Skin epidermis (tissue), 12 donors: ENCODE data around the gene CCDC18.
A peak's percentile ranks its signal among the peaks of the same experiment; 100 is the strongest.
"Not testable (repeated sequence)": the region's sequence is repeated elsewhere in the genome, so short reads cannot be mapped to it uniquely, and the experiment has no call there.

Source experiments
- H3K27ac ChIP-seq, 21 experiments: fragments of 200-600 bp; sonication (generic) in 11 of 21; one replicate each; pipeline ENCODE4 v1.5.0; 2020; ENCODE audit warnings: mild to moderate bottlenecking in 3 of 21, inconsistent platforms in 2 of 21, moderate library complexity in 2 of 21
- H3K4me3 ChIP-seq, 7 experiments: fragments of 200-600 bp; sonication (generic) in 2 of 7; one replicate each; pipeline ENCODE4 v1.5.0; 2020; ENCODE audit warnings: inconsistent platforms in 2 of 7, mild to moderate bottlenecking in 2 of 7, moderate library complexity in 1 of 7

CCDC18 gene

GRCh38 chr1:93180723-93181613 is at the start of gene CCDC18:
CCDC18 (plus strand) TSS chr1:93180724; CDS start chr1:93183362, 2,638 bp downstream.
- Histone ChIP-seq H3K27ac (peak within 1 kb of the TSS; percentile 81 to 100 (median 97)), H3K4me3 (peak within 1 kb of the TSS; percentile 60 to 92 (median 87))

GRCh38 chr1:93132638-93133037 is 47.9 kb upstream of the CCDC18 start:
- Histone ChIP-seq H3K27ac (no peak overlapping the region), H3K4me3 (no peak overlapping the region)

GRCh38 chr1:93136445-93136844 is 44.1 kb upstream of the CCDC18 start:
- no peak overlapping the region for H3K27ac ChIP-seq
- no peak overlapping the region for H3K4me3 ChIP-seq

GRCh38 chr1:93137604-93138292 is 42.8 kb upstream of the CCDC18 start:
- no peak overlapping the region for H3K27ac ChIP-seq
- H3K4me3 ChIP-seq = no peak overlapping the region

- Histone ChIP-seq H3K27ac (no peak overlapping the region), H3K4me3 (no peak overlapping the region)
Observed at GRCh38 chr1:93140106-93140505, 40.4 kb upstream of the CCDC18 start.

DNA sequence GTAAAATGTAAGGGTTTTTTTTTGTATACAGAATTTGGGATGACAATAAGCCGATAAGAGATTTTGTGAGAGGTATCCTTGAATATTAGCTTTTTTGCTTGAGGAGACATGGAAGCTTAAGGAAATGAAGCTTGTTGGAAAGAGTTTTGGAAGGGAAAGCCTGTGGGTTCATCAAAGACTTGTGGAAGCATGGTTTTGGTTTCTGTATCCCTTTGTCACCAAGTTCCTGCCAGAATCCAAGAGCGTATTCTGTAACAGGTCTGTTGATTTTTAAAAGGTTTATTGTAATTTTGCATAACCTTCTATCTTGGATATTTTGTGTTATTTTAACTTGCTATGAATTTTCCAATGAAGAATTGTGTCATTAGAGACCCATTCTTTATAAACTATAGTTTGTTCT is 38.4 kb upstream of the CCDC18 start:
- Histone ChIP-seq H3K4me3 (no peak overlapping the region), H3K27ac (no peak overlapping the region)

GRCh38 chr1:93143136-93143535 is 37.4 kb upstream of the CCDC18 start:
- Histone ChIP-seq H3K4me3 (no peak overlapping the region), H3K27ac (peak overlapping the region in 1 of 21 experiments; percentile 19)

- H3K4me3 ChIP-seq = no peak overlapping the region
- no peak overlapping the region for H3K27ac ChIP-seq
Observed at GRCh38 chr1:93143769-93144168, 36.8 kb upstream of the CCDC18 start.

DNA sequence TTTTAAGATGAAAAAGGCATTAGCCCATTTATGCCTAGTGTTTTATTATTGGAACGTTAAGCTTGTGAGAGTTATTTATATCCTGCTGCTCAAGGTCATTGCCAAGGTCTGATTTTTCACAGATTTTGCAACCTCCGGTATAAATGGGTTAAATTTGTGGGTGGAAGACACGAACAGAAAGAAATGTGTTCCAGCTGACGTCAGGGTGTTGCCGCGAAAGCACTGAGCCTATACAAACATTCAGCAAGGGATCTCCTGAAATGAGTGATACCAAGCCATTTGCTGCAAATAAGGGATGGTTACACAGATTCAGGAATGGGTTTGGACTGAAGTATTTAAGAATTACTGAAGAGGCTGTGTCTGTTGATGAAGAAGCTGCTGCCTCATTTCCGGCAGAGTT is 32.5 kb upstream of the CCDC18 start:
- Histone ChIP-seq H3K4me3 (no peak overlapping the region), H3K27ac (no peak overlapping the region)

- Histone ChIP-seq H3K27ac (no peak overlapping the region), H3K4me3 (no peak overlapping the region)
Observed at GRCh38 chr1:93150729-93151128, 29.8 kb upstream of the CCDC18 start.

GRCh38 chr1:93151474-93151873 is 29.1 kb upstream of the CCDC18 start:
- no peak overlapping the region for H3K27ac ChIP-seq
- H3K4me3 ChIP-seq = no peak overlapping the region

GRCh38 chr1:93152835-93153234 is 27.7 kb upstream of the CCDC18 start:
- Histone ChIP-seq H3K27ac (no peak overlapping the region), H3K4me3 (no peak overlapping the region)

- H3K4me3 ChIP-seq = no peak overlapping the region
- no peak overlapping the region for H3K27ac ChIP-seq
Observed at GRCh38 chr1:93154898-93155297, 25.6 kb upstream of the CCDC18 start.

DNA sequence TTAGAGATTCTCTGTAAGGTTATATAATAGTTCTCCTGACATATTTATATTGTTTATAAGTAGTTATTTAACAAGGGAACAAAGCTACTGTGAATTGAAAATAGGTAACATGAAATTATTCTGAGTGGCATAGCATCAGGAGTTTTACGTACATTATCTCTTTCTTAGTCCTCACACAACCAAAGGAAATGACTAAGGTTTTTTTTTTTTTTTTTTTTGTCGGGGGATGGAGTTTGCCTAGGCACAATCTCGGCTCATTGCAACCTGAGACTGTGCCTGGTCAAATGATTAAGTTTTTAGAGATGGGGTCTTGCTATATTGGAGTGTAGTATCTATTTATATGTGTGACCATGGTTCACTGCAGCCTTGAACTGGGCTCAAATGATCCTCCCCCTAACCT is 25.2 kb upstream of the CCDC18 start:
- Histone ChIP-seq H3K27ac (no peak overlapping the region), H3K4me3 (no peak overlapping the region)

DNA sequence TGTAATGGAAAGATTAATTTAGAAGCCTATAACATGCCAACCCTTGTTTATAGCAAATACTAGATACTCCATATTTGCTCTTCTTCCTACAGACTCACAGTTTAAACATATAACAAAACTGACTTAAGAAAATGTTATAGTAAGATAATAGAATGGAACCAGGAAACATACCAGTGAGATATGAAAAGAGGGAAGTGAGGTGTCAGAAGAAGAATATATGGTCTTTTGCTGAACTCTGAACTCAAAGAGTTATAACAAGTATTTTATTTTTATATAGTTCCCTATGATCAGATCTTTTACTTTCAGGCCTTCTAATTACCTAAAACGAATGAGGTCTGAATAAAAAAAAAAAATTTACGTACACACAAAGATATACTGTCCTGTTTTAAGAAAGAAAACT is 21.2 kb upstream of the CCDC18 start:
- no peak overlapping the region for H3K27ac ChIP-seq
- no peak overlapping the region for H3K4me3 ChIP-seq

DNA sequence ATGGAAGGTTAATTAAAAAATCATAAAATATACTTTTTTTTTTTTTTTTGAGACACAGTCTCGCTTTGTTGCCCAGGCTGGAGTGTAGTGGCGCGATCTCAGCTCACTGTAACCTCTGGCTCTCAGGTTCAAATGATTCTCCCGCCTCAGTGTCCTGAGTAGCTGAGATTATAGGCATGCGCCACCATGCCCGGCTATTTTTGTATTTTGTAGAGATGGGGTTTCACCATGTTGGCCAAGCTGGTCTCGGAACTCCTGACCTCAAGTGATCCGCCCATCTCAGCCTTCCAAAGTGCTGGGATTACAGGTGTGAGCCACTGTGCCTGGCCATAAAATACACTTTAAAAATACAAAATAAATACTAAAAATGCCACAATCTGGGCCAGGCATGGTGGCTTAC is 17.2 kb upstream of the CCDC18 start:
- not testable (repeated sequence) for H3K27ac ChIP-seq, H3K4me3 ChIP-seq

- Histone ChIP-seq H3K27ac (no peak overlapping the region), H3K4me3 (no peak overlapping the region)
Observed at GRCh38 chr1:93164816-93165215, 15.7 kb upstream of the CCDC18 start.

DNA sequence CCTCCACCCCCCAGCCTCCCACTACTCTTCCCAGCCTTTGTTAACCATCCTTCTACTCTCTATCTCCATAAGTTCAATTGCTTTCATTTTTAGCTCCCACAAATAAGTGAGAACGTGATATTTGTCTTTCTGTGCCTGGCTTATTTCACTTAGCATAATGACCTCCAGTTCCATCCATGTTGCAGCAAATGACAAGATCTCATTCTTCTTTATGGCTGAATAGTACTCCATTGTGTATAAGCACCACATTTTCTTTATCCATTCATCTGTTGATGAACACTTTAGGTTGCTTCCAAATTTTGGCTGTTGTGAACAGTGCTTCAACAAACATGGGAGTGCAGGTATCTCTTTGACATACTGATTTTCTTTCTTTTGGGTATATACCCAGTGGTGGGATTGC is 14.6 kb upstream of the CCDC18 start:
- not testable (repeated sequence) for H3K27ac ChIP-seq, H3K4me3 ChIP-seq

DNA sequence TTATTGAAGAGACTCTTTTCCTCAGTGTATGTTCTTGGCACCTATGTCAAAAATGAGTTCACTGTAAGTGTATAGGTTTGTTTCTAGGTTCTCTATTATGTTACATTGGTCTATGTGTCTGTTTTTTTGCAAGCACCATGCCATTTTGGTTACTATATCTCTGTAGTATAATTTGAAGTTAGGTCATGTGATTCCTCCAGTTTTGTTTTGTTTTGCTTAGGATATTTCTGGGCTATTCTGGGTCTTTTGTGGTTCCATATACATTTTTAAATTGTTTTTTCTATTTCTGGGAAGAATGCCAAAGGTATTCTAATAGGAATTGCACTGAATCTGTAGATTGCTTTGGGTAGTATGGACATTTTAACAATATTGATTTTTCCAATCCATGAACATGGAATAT is 13.5 kb upstream of the CCDC18 start:
- no peak overlapping the region for H3K27ac ChIP-seq
- H3K4me3 ChIP-seq = no peak overlapping the region

GRCh38 chr1:93170141-93170678 is 10.3 kb upstream of the CCDC18 start:
- not testable (repeated sequence) for H3K27ac ChIP-seq, H3K4me3 ChIP-seq

DNA sequence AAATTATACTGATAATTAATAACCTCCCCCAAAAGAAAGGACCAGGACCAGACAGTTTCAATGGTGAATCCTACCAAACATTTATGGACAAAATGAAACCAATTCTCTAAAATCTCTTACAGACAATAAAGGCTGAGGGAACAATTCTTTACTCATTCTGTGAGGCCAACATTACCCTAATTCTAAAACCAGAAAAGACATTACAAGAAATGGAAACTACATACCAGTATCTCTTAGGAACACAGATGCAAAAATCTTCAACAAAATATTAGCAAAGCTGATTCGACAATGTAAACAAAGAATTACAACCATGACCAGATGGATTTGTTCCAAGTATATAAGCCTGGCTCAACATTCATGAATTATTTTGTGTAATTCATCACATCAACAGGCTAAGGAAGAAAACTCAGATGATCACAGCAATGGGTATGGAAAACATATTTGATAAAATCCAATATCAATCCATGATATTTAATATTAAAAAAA is 8.9 kb upstream of the CCDC18 start:
- no peak overlapping the region for H3K27ac ChIP-seq
- no peak overlapping the region for H3K4me3 ChIP-seq
